Bronchial epithelial cell (primary cell): ENCODE data around the gene MANBA. TPM values are rescaled to one million over a fixed set of nuclear protein-coding genes. Genes with fewer than 3 reads are reported as not detected.
A peak's percentile ranks its signal among the peaks of the same experiment; 100 is the strongest.

Experiments
- DNase-seq: peaks from one replicate; pipeline ENCODE4 v3.0.0-alpha.2; 2010; ENCODE audit warnings: low read depth
- FAIRE-seq: peaks from 2 replicates; lab custom pipeline; 2011; peaks lifted over from hg19 to GRCh38; lab: Jason Lieb, UNC
- H3K27me3 ChIP-seq: 2 replicates; pipeline ENCODE4 v1.5.1; 2011; ENCODE audit warnings: low read length; ENCODE audit not compliant: control insufficient read depth, insufficient read depth
- H3K36me3 ChIP-seq: 2 replicates; pipeline ENCODE4 v1.5.1; 2011; ENCODE audit warnings: low read length; ENCODE audit not compliant: control insufficient read depth, insufficient read depth
- H3K4me3 ChIP-seq: 2 replicates; pipeline ENCODE4 v1.5.1; 2011; ENCODE audit warnings: mild to moderate bottlenecking, low read depth, low read length, control low read depth
- CTCF ChIP-seq: IDR thresholded peaks from 2 replicates; pipeline ENCODE4 v1.5.1; 2011; ENCODE audit warnings: mild to moderate bottlenecking, moderate library complexity, low read length, control low read depth, inconsistent platforms; ENCODE audit not compliant: insufficient read depth, severe bottlenecking
- total RNA-seq: library from RNA; depleted of rRNA; stranded (reverse); fragments of >200 nt; gene quantifications from 2 replicates; pipeline ENCODE4 v1.2.1, GENCODE V29; 2014

Gene MANBA
- total RNA-seq, 1 donor from 2014 or later: 60.3 TPM

GRCh38 chr4:102761906-102762305 is 1.1 kb upstream of the MANBA start:
- TF ChIP-seq CTCF: no peak
- H3K27me3 ChIP-seq: no peaks in the 10 kb centered on the region
- no peaks in the 10 kb centered on the region for H3K36me3 ChIP-seq
- DNase-seq (no peak), FAIRE-seq (no peak)
- no peak overlapping the region for H3K4me3 ChIP-seq

- FAIRE-seq: no peak
- Histone ChIP-seq H3K27me3 (no peaks in the 10 kb centered on the region), H3K36me3 (no peaks in the 10 kb centered on the region), H3K4me3 (peak overlapping the region; percentile 80)
- DNase-seq: peak; percentile 7
- no peak for TF ChIP-seq CTCF
Measured at GRCh38 chr4:102761296-102761701, 531 bp upstream of the MANBA start.

GRCh38 chr4:102759831-102760644 is 730 bp downstream of the MANBA start:
- peak; percentile 50 for DNase-seq
- TF ChIP-seq CTCF: no peak
- H3K27me3 ChIP-seq: no peaks in the 10 kb centered on the region
- H3K36me3 ChIP-seq: no peaks in the 10 kb centered on the region
- H3K4me3 ChIP-seq: peak overlapping the region; percentile 80
- FAIRE-seq: no peak

GRCh38 chr4:102758241-102759160 is 2.3 kb downstream of the MANBA start:
- TF ChIP-seq CTCF: no peak
- H3K36me3 ChIP-seq: no peaks in the 10 kb centered on the region
- H3K27me3 ChIP-seq: no peaks in the 10 kb centered on the region
- H3K4me3 ChIP-seq: no peak overlapping the region
- DNase-seq (no peak), FAIRE-seq (no peak)

- DNase-seq (no peak), FAIRE-seq (no peak)
- no peak for TF ChIP-seq CTCF
- no peak overlapping the region for H3K4me3 ChIP-seq
- no peaks in the 10 kb centered on the region for H3K27me3 ChIP-seq
- no peaks in the 10 kb centered on the region for H3K36me3 ChIP-seq
Measured at GRCh38 chr4:102757681-102758080, 3.1 kb downstream of the MANBA start.
